Measurements from ENCODE around the gene MYL10. TPM values are rescaled to one million over a fixed set of nuclear protein-coding genes. Genes with fewer than 3 reads are reported as not detected.

The MYL10 gene
- total and polyA plus RNA-seq, 2 of the 13 experiments (the other 11 are each of a cell fraction or from before 2014, with no cell fraction given): not detected

DNA sequence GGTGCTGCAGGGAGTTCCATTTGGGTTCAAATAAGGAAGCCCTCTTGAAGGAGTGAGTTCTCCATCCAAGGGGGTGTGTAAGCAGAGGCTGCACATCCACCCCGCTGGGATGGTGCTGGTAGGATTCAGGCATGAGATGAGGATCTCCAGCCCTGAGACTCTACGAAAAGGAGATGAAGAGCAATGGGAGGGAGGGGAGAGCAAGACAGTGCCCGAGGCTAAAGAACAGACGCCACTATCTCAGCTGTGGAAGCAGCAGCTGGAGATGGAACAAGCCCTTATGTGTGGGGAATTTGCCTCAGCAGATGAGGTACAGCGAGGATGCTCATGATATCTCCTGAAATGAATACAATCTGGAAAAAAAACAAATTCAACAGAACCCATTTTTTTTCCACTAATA lies 28.1 kb upstream of the MYL10 start:
- H3K27ac ChIP-seq (ENCODE audit: extremely low read length, insufficient read depth, low read length): no peak overlapping the region
- H3K36me3 ChIP-seq (replicated peaks in 1 of 2; ENCODE audit: control insufficient read depth in 1 of 2, insufficient read depth in 2 of 2, low read length in 2 of 2): no peaks in the 10 kb centered on the region
- H3K27me3 ChIP-seq (ENCODE audit: control insufficient read depth in 1 of 2, insufficient read depth in 2 of 2, low read length in 2 of 2): peaks cover 1 to 4% of the 10 kb centered on the region in 2 experiments; a peak in 2 of 5 replicates
- no peaks in the 10 kb centered on the region for H3K79me2 ChIP-seq (ENCODE audit: insufficient read depth, low read length)
- no peaks in the 10 kb centered on the region for H3K9me3 ChIP-seq (ENCODE audit: low read length)
- no peak overlapping the region for H3K4me2 ChIP-seq (ENCODE audit: low read depth, low read length)
- POLR2A ChIA-PET: no interaction called here
- no peak for TF ChIP-seq RBAK (CRISPR knock-in tag; IDR thresholded peaks at IDR 0.05)
- no peak for TF ChIP-seq NR1H2 (CRISPR knock-in tag; IDR thresholded peaks at IDR 0.05; ENCODE audit: borderline replicate concordance, low read depth)
- TF ChIP-seq, protein P1, sequence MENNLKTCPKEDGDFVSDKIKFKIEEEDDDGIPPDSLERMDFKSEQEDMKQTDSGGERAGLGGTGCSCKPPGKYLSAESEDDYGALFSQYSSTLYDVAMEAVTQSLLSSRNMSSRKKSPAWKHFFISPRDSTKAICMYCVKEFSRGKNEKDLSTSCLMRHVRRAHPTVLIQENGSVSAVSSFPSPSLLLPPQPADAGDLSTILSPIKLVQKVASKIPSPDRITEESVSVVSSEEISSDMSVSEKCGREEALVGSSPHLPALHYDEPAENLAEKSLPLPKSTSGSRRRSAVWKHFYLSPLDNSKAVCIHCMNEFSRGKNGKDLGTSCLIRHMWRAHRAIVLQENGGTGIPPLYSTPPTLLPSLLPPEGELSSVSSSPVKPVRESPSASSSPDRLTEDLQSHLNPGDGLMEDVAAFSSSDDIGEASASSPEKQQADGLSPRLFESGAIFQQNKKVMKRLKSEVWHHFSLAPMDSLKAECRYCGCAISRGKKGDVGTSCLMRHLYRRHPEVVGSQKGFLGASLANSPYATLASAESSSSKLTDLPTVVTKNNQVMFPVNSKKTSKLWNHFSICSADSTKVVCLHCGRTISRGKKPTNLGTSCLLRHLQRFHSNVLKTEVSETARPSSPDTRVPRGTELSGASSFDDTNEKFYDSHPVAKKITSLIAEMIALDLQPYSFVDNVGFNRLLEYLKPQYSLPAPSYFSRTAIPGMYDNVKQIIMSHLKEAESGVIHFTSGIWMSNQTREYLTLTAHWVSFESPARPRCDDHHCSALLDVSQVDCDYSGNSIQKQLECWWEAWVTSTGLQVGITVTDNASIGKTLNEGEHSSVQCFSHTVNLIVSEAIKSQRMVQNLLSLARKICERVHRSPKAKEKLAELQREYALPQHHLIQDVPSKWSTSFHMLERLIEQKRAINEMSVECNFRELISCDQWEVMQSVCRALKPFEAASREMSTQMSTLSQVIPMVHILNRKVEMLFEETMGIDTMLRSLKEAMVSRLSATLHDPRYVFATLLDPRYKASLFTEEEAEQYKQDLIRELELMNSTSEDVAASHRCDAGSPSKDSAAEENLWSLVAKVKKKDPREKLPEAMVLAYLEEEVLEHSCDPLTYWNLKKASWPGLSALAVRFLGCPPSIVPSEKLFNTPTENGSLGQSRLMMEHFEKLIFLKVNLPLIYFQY (CRISPR knock-in tag; IDR thresholded peaks at IDR 0.05; ENCODE audit: borderline replicate concordance): no peak
- no peak for TF ChIP-seq MEF2D (CRISPR knock-in tag; IDR thresholded peaks at IDR 0.05)
- TF ChIP-seq, protein P2, sequence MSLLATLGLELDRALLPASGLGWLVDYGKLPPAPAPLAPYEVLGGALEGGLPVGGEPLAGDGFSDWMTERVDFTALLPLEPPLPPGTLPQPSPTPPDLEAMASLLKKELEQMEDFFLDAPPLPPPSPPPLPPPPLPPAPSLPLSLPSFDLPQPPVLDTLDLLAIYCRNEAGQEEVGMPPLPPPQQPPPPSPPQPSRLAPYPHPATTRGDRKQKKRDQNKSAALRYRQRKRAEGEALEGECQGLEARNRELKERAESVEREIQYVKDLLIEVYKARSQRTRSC (CRISPR knock-in tag; IDR thresholded peaks at IDR 0.05; ENCODE audit: low read depth): no peak
- TF ChIP-seq, protein P3, sequence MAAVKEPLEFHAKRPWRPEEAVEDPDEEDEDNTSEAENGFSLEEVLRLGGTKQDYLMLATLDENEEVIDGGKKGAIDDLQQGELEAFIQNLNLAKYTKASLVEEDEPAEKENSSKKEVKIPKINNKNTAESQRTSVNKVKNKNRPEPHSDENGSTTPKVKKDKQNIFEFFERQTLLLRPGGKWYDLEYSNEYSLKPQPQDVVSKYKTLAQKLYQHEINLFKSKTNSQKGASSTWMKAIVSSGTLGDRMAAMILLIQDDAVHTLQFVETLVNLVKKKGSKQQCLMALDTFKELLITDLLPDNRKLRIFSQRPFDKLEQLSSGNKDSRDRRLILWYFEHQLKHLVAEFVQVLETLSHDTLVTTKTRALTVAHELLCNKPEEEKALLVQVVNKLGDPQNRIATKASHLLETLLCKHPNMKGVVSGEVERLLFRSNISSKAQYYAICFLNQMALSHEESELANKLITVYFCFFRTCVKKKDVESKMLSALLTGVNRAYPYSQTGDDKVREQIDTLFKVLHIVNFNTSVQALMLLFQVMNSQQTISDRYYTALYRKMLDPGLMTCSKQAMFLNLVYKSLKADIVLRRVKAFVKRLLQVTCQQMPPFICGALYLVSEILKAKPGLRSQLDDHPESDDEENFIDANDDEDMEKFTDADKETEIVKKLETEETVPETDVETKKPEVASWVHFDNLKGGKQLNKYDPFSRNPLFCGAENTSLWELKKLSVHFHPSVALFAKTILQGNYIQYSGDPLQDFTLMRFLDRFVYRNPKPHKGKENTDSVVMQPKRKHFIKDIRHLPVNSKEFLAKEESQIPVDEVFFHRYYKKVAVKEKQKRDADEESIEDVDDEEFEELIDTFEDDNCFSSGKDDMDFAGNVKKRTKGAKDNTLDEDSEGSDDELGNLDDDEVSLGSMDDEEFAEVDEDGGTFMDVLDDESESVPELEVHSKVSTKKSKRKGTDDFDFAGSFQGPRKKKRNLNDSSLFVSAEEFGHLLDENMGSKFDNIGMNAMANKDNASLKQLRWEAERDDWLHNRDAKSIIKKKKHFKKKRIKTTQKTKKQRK (IDR thresholded peaks at IDR 0.05; ENCODE audit: low read length): no peak
- no peak for TF ChIP-seq ZNF619 (CRISPR knock-in tag; IDR thresholded peaks at IDR 0.05)
- TF ChIP-seq KLF16 (CRISPR knock-in tag; IDR thresholded peaks at IDR 0.05): no peak
- no peak for TF ChIP-seq SNRNP70 (IDR thresholded peaks at IDR 0.05; ENCODE audit: low read depth, low read length)
- DNase-seq (ENCODE audit: low spot score) (no peak), ATAC-seq (no peak), FAIRE-seq (no peak)
- WGBS (ENCODE audit: low lambda C conversion rate): 25% methylated on average over 5 of the region's 5 CpGs
- BruUV-seq (replicated peaks): no TSS peak
- no peak overlapping the region for H3K4me3 ChIP-seq (replicated peaks in 1 of 3; ENCODE audit: insufficient read depth in 1 of 3, low read depth in 2 of 3, low read length in 3 of 3)
- in situ Hi-C loops (cut with HindIII; ENCODE audit: extremely low pct_ligation_motif_present, low pct_unique_long_range_greater_than_20kb) (no loop called here), intact Hi-C loops (cut with micrococcal nuclease; ENCODE audit: unreplicated experiment) (no loop called here)
- H3K9ac ChIP-seq (ENCODE audit: insufficient read depth, low read depth, low read length): no peak overlapping the region
- no peak overlapping the region for H2AFZ ChIP-seq (ENCODE audit: low read length)
- H4K20me1 ChIP-seq (ENCODE audit: insufficient read depth, low read length): no peaks in the 10 kb centered on the region
- H3K4me1 ChIP-seq (ENCODE audit: insufficient read depth, low read length): peaks cover 13% of the 10 kb centered on the region
- CTCF ChIA-PET (ENCODE audit: low intra/inter-chr PET ratio, low total read pairs): no interaction called here

Data from HepG2 (cell line).